ENCODE data around the gene TMC1. TPM values are rescaled to one million over a fixed set of nuclear protein-coding genes. Genes with fewer than 3 reads are reported as not detected.

The TMC1 gene
- polyA plus RNA-seq, 3 donors: 0.16 to 0.55 (median 0.40) TPM

- no peaks in the 10 kb centered on the region for H3K36me3 ChIP-seq (replicated peaks in 1 of 2; ENCODE audit: control insufficient read depth in 1 of 2, insufficient read depth in 2 of 2, low read length in 2 of 2)
- H3K27me3 ChIP-seq (ENCODE audit: control insufficient read depth in 2 of 2, insufficient read depth in 2 of 2, low read length in 2 of 2): peaks cover 0 to 5% of the 10 kb centered on the region in 2 donors
- no peaks in the 10 kb centered on the region for H3K4me1 ChIP-seq (ENCODE audit: control insufficient read depth in 1 of 2, insufficient read depth in 2 of 2, low read length in 2 of 2)
- peaks cover 0 to 1% (median 1%) of the 10 kb centered on the region in 3 donors for H3K27me3 Mint-ChIP-seq (ENCODE audit: low read depth in 3 of 3)
- no peaks in the 10 kb centered on the region for H3K36me3 Mint-ChIP-seq
- H3K27ac ChIP-seq (ENCODE audit: low read depth in 1 of 2, low read length in 2 of 2): no peak overlapping the region
- H2AFZ ChIP-seq (ENCODE audit: insufficient read depth, low read depth, low read length, poor library complexity, severe bottlenecking): peak overlapping the region; percentile 12
- peaks cover 2 to 11% (median 5%) of the 10 kb centered on the region in 7 donors for H3K9me3 Mint-ChIP-seq
- no peak overlapping the region for H3K4me3 ChIP-seq (replicated peaks in 1 of 3; ENCODE audit: low read depth in 2 of 3, low read length in 3 of 3)
- 50% methylated on average over 1 of the region's 3 CpGs for WGBS (ENCODE audit: insufficient coverage)
- no peaks in the 10 kb centered on the region for H4K20me1 ChIP-seq (ENCODE audit: insufficient read depth, low read length)
- H3K4me1 Mint-ChIP-seq: peaks cover 2% of the 10 kb centered on the region
- no peak for DNase-seq
- no peak for TF ChIP-seq CTCF (IDR thresholded peaks at IDR 0.05)
- no peaks in the 10 kb centered on the region for H3K79me2 ChIP-seq (ENCODE audit: insufficient read depth, low read length)
- no peak overlapping the region for H3K4me3 Mint-ChIP-seq
- H3K27ac Mint-ChIP-seq: no peak overlapping the region
- no peak overlapping the region for H3K9ac ChIP-seq (ENCODE audit: insufficient read depth, low read length, poor library complexity, severe bottlenecking)
- no peak overlapping the region for H3K4me2 ChIP-seq (replicated peaks; ENCODE audit: extremely low read depth, low read length, poor library complexity, severe bottlenecking)
- intact Hi-C loops (cut with micrococcal nuclease): no loop called here
- H3K9me3 ChIP-seq (replicated peaks in 1 of 2; ENCODE audit: control insufficient read depth in 1 of 2, insufficient read depth in 1 of 2, low read length in 2 of 2): peaks cover 7 to 10% of the 10 kb centered on the region in 2 donors
Measured at GRCh38 chr9:72789885-72790284, 268.5 kb downstream of the TMC1 start.

- peaks cover 3 to 14% (median 12%) of the 10 kb centered on the region in 7 donors for H3K9me3 Mint-ChIP-seq
- Histone ChIP-seq H3K4me2 (replicated peaks; ENCODE audit: extremely low read depth, low read length, poor library complexity, severe bottlenecking) (no peak overlapping the region), H3K27ac (ENCODE audit: low read depth in 1 of 2, low read length in 2 of 2) (no peak overlapping the region), H4K20me1 (ENCODE audit: insufficient read depth, low read length) (no peaks in the 10 kb centered on the region), H3K27me3 (ENCODE audit: control insufficient read depth in 2 of 2, insufficient read depth in 2 of 2, low read length in 2 of 2) (peaks cover 0 to 5% of the 10 kb centered on the region in 2 donors), H3K79me2 (ENCODE audit: insufficient read depth, low read length) (no peaks in the 10 kb centered on the region), H2AFZ (ENCODE audit: insufficient read depth, low read depth, low read length, poor library complexity, severe bottlenecking) (no peak overlapping the region), H3K4me3 (replicated peaks in 1 of 3; ENCODE audit: low read depth in 2 of 3, low read length in 3 of 3) (no peak overlapping the region), H3K36me3 (replicated peaks in 1 of 2; ENCODE audit: control insufficient read depth in 1 of 2, insufficient read depth in 2 of 2, low read length in 2 of 2) (no peaks in the 10 kb centered on the region), H3K9me3 (replicated peaks in 1 of 2; ENCODE audit: control insufficient read depth in 1 of 2, insufficient read depth in 1 of 2, low read length in 2 of 2) (peaks cover 10 to 14% of the 10 kb centered on the region in 2 donors), H3K4me1 (ENCODE audit: control insufficient read depth in 1 of 2, insufficient read depth in 2 of 2, low read length in 2 of 2) (no peaks in the 10 kb centered on the region), H3K9ac (ENCODE audit: insufficient read depth, low read length, poor library complexity, severe bottlenecking) (no peak overlapping the region)
- no peak for DNase-seq
- H3K36me3 Mint-ChIP-seq: no peaks in the 10 kb centered on the region
- TF ChIP-seq CTCF (IDR thresholded peaks at IDR 0.05): no peak
- WGBS (ENCODE audit: insufficient coverage): no CpG with 5 or more reads among the region's 4 CpGs
- no peak overlapping the region for H3K27ac Mint-ChIP-seq
- H3K27me3 Mint-ChIP-seq (ENCODE audit: low read depth in 3 of 3): peaks cover 0 to 1% (median 1%) of the 10 kb centered on the region in 3 donors
- peaks cover 2% of the 10 kb centered on the region for H3K4me1 Mint-ChIP-seq
- intact Hi-C loops (cut with micrococcal nuclease): no loop called here
- H3K4me3 Mint-ChIP-seq: no peak overlapping the region
Measured at GRCh38 chr9:72790989-72791388, 269.6 kb downstream of the TMC1 start.
